GM12875 (cell line): ENCODE measurements around the gene SRPK2.

Experiments
- H3K4me3 ChIP-seq: one replicate; pipeline ENCODE4 v1.5.1; 2011; ENCODE audit warnings: low read depth, low read length, control low read depth
- TF ChIP-seq, protein P1 (sequence below): IDR thresholded peaks from 2 replicates; pipeline ENCODE4 v1.5.1; 2011; ENCODE audit warnings: low read depth, mild to moderate bottlenecking, control low read depth, inconsistent platforms, low read length, moderate library complexity, borderline replicate concordance; ENCODE audit not compliant: insufficient read depth

SRPK2 gene

DNA sequence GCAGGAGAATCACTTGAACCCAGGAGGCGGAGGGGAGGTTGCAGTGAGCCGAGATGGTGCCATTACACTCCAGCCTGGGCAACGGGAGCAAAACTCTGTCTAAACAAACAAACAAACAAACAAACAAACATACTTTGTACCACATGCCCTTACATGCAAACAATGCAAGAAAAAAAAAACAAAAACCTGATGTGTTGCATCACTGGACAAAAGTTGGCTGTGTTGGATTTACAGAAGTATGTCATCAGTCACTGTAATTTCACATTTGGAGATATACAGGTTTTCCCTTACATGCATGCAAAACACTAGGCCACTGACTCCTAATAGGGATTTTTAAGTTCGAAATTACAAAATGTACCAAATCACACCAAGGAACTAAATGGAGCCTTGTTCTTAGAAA, 138.5 kb downstream of the SRPK2 start:
- no peak overlapping the region for H3K4me3 ChIP-seq

GRCh38 chr7:105249216-105249615, 139.5 kb downstream of the SRPK2 start:
- TF ChIP-seq, protein P1, sequence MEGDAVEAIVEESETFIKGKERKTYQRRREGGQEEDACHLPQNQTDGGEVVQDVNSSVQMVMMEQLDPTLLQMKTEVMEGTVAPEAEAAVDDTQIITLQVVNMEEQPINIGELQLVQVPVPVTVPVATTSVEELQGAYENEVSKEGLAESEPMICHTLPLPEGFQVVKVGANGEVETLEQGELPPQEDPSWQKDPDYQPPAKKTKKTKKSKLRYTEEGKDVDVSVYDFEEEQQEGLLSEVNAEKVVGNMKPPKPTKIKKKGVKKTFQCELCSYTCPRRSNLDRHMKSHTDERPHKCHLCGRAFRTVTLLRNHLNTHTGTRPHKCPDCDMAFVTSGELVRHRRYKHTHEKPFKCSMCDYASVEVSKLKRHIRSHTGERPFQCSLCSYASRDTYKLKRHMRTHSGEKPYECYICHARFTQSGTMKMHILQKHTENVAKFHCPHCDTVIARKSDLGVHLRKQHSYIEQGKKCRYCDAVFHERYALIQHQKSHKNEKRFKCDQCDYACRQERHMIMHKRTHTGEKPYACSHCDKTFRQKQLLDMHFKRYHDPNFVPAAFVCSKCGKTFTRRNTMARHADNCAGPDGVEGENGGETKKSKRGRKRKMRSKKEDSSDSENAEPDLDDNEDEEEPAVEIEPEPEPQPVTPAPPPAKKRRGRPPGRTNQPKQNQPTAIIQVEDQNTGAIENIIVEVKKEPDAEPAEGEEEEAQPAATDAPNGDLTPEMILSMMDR, result no peak
- H3K4me3 ChIP-seq, result no peak overlapping the region

More for the DNA sequence above, 138.5 kb downstream of the SRPK2 start:
- TF ChIP-seq, protein P1, result no peak

GRCh38 chr7:105246679-105247078, 142.0 kb downstream of the SRPK2 start:
- H3K4me3 ChIP-seq, result no peak overlapping the region
- TF ChIP-seq, protein P1, result no peak

GRCh38 chr7:105246256-105246655, 142.5 kb downstream of the SRPK2 start:
- H3K4me3 ChIP-seq, result no peak overlapping the region
- TF ChIP-seq, protein P1, result no peak

- TF ChIP-seq, protein P1, result no peak
- H3K4me3 ChIP-seq, result no peak overlapping the region
These were observed 143.2 kb downstream of the SRPK2 start for GRCh38 chr7:105245398-105246114.

DNA sequence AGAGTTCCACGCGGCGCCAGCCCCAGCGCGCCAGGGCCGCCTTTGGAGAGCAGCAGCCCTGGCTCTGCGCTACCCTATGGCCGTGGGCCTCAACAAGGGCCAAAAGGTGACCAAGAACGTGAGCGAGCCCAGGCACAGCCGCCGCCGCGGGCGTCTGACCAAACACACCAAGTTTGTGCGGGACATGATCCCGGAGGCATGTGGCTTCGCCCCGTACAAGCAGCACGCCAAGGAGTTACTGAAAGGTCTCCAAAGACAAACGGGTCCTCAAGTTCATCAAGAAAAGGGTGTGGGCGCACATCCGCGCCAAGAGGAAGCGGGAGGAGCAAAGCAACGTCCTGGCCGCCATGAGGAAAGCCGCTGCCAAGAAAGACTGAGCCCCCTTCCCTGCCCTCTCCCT, 144.1 kb downstream of the SRPK2 start:
- no peak overlapping the region for H3K4me3 ChIP-seq
- TF ChIP-seq, protein P1, result no peak

DNA sequence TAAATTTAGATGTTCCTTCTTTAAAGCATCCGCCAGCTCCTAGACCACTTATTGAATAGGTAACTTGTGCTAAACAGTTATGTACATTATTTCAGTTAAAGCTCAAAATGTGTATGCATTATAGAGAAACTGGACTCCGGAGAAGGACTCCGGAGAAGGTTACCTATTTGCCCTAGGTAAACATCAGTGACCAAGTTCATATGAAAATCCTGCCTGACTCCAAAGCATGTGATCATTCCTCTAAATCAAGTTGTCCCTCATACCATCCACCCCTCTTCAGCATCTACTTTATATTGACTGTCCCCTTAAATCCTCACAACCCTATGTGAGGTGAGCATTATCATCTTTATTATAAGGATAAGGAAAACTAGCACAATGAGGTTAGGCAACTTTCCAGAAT, 147.5 kb downstream of the SRPK2 start:
- TF ChIP-seq, protein P1, result no peak

More for the DNA sequence above, 147.5 kb downstream of the SRPK2 start:
- no peak overlapping the region for H3K4me3 ChIP-seq
